ENCODE measurements around the gene COMMD4.

COMMD4 gene

GRCh38 chr15:75356006-75356405, 20.1 kb downstream of the COMMD4 start:
- Histone ChIP-seq H3K4me1 (ENCODE audit: control insufficient read depth in 2 of 2, insufficient read depth in 1 of 2, low read depth in 1 of 2, low read length in 2 of 2) (no peaks in the 10 kb centered on the region), H2BK5ac (ENCODE audit: low read length) (no peak overlapping the region), H3K4me2 (ENCODE audit: insufficient read depth, low read length, poor library complexity, severe bottlenecking) (no peak overlapping the region), H3K18ac (ENCODE audit: low read length) (no peak overlapping the region), H3K23ac (ENCODE audit: low read depth, low read length, poor library complexity) (peak overlapping the region; percentile 25), H2AK5ac (ENCODE audit: low read depth, low read length) (no peak overlapping the region), H2AFZ (ENCODE audit: low read length) (no peak overlapping the region), H3K9me3 (replicated peaks in 1 of 2; ENCODE audit: control insufficient read depth in 2 of 2, insufficient read depth in 1 of 2, low read depth in 1 of 2, low read length in 2 of 2) (peaks cover 0 to 2% of the 10 kb centered on the region in 2 donors), H4K91ac (ENCODE audit: low read depth, low read length, poor library complexity) (no peak overlapping the region), H3K36me3 (replicated peaks in 1 of 2; ENCODE audit: control insufficient read depth in 2 of 2, insufficient read depth in 2 of 2, low read length in 2 of 2) (peaks cover 30 to 52% of the 10 kb centered on the region in 2 donors), H3K79me1 (ENCODE audit: low read depth, low read length) (no peaks in the 10 kb centered on the region), H3K27ac (replicated peaks; ENCODE audit: low read length) (no peak overlapping the region), H3K4ac (ENCODE audit: low read length) (no peak overlapping the region), H3K9ac (ENCODE audit: low read depth, low read length, poor library complexity) (no peak overlapping the region), H2BK15ac (ENCODE audit: low read length) (no peak overlapping the region), H2BK120ac (ENCODE audit: low read depth, low read length) (no peak overlapping the region), H3K4me3 (ENCODE audit: low read length in 2 of 2) (no peak overlapping the region), H3K14ac (ENCODE audit: low read length) (peak overlapping the region; percentile 21), H3K27me3 (ENCODE audit: control insufficient read depth in 3 of 3, insufficient read depth in 3 of 3, low read depth in 1 of 3, low read length in 3 of 3) (no peaks in the 10 kb centered on the region), H4K8ac (ENCODE audit: low read depth, low read length) (no peak overlapping the region), H2BK12ac (ENCODE audit: low read length) (no peak overlapping the region)
- no CpG with 5 or more reads among the region's 28 CpGs for WGBS, 2 donors (ENCODE audit: extremely low coverage in 2 of 2, insufficient read length in 2 of 2, insufficient replicate concordance in 1 of 2)
- DNase-seq (ENCODE audit: low spot score): no peak

GRCh38 chr15:75356517-75356916, 20.7 kb downstream of the COMMD4 start:
- Histone ChIP-seq H3K14ac (ENCODE audit: low read length) (no peak overlapping the region), H2AK5ac (ENCODE audit: low read depth, low read length) (no peak overlapping the region), H2AFZ (ENCODE audit: low read length) (no peak overlapping the region), H2BK5ac (ENCODE audit: low read length) (no peak overlapping the region), H4K91ac (ENCODE audit: low read depth, low read length, poor library complexity) (no peak overlapping the region), H2BK120ac (ENCODE audit: low read depth, low read length) (no peak overlapping the region), H2BK15ac (ENCODE audit: low read length) (no peak overlapping the region), H3K18ac (ENCODE audit: low read length) (no peak overlapping the region), H3K9ac (ENCODE audit: low read depth, low read length, poor library complexity) (no peak overlapping the region), H3K4me2 (ENCODE audit: insufficient read depth, low read length, poor library complexity, severe bottlenecking) (no peak overlapping the region), H2BK12ac (ENCODE audit: low read length) (no peak overlapping the region), H3K36me3 (replicated peaks in 1 of 2; ENCODE audit: control insufficient read depth in 2 of 2, insufficient read depth in 2 of 2, low read length in 2 of 2) (peaks cover 34 to 58% of the 10 kb centered on the region in 2 donors), H3K4ac (ENCODE audit: low read length) (no peak overlapping the region), H3K79me1 (ENCODE audit: low read depth, low read length) (no peaks in the 10 kb centered on the region), H4K8ac (ENCODE audit: low read depth, low read length) (no peak overlapping the region), H3K27ac (replicated peaks; ENCODE audit: low read length) (no peak overlapping the region), H3K27me3 (ENCODE audit: control insufficient read depth in 3 of 3, insufficient read depth in 3 of 3, low read depth in 1 of 3, low read length in 3 of 3) (no peaks in the 10 kb centered on the region), H3K23ac (ENCODE audit: low read depth, low read length, poor library complexity) (no peak overlapping the region), H3K9me3 (replicated peaks in 1 of 2; ENCODE audit: control insufficient read depth in 2 of 2, insufficient read depth in 1 of 2, low read depth in 1 of 2, low read length in 2 of 2) (peaks cover 0 to 2% of the 10 kb centered on the region in 2 donors), H3K4me1 (ENCODE audit: control insufficient read depth in 2 of 2, insufficient read depth in 1 of 2, low read depth in 1 of 2, low read length in 2 of 2) (no peaks in the 10 kb centered on the region), H3K4me3 (ENCODE audit: low read length in 2 of 2) (no peak overlapping the region)
- no peak for DNase-seq (ENCODE audit: low spot score)
- WGBS, 2 donors (ENCODE audit: extremely low coverage in 2 of 2, insufficient read length in 2 of 2, insufficient replicate concordance in 1 of 2): no CpG with 5 or more reads among the region's 20 CpGs

GRCh38 chr15:75357976-75358673, 22.3 kb downstream of the COMMD4 start:
- Histone ChIP-seq H3K27me3 (ENCODE audit: control insufficient read depth in 3 of 3, insufficient read depth in 3 of 3, low read depth in 1 of 3, low read length in 3 of 3) (no peaks in the 10 kb centered on the region), H2BK12ac (ENCODE audit: low read length) (no peak overlapping the region), H2BK5ac (ENCODE audit: low read length) (peak overlapping the region; percentile 66), H3K14ac (ENCODE audit: low read length) (no peak overlapping the region), H3K79me1 (ENCODE audit: low read depth, low read length) (no peaks in the 10 kb centered on the region), H4K91ac (ENCODE audit: low read depth, low read length, poor library complexity) (no peak overlapping the region), H3K18ac (ENCODE audit: low read length) (no peak overlapping the region), H3K23ac (ENCODE audit: low read depth, low read length, poor library complexity) (peak overlapping the region; percentile 80), H2BK120ac (ENCODE audit: low read depth, low read length) (no peak overlapping the region), H2BK15ac (ENCODE audit: low read length) (no peak overlapping the region), H4K8ac (ENCODE audit: low read depth, low read length) (peak overlapping the region; percentile 43), H3K36me3 (replicated peaks in 1 of 2; ENCODE audit: control insufficient read depth in 2 of 2, insufficient read depth in 2 of 2, low read length in 2 of 2) (peaks cover 36 to 74% of the 10 kb centered on the region in 2 donors), H3K27ac (replicated peaks; ENCODE audit: low read length) (no peak overlapping the region), H2AK5ac (ENCODE audit: low read depth, low read length) (no peak overlapping the region), H3K4me1 (ENCODE audit: control insufficient read depth in 2 of 2, insufficient read depth in 1 of 2, low read depth in 1 of 2, low read length in 2 of 2) (no peaks in the 10 kb centered on the region), H3K4ac (ENCODE audit: low read length) (no peak overlapping the region), H3K4me2 (ENCODE audit: insufficient read depth, low read length, poor library complexity, severe bottlenecking) (no peak overlapping the region), H3K4me3 (ENCODE audit: low read length in 2 of 2) (peak overlapping the region in 1 of 2 donors; percentile 60), H3K9ac (ENCODE audit: low read depth, low read length, poor library complexity) (peak overlapping the region; percentile 30), H2AFZ (ENCODE audit: low read length) (no peak overlapping the region), H3K9me3 (replicated peaks in 1 of 2; ENCODE audit: control insufficient read depth in 2 of 2, insufficient read depth in 1 of 2, low read depth in 1 of 2, low read length in 2 of 2) (peaks cover 0 to 2% of the 10 kb centered on the region in 2 donors)
- no peak for DNase-seq (ENCODE audit: low spot score)
- WGBS, 2 donors (ENCODE audit: extremely low coverage in 2 of 2, insufficient read length in 2 of 2, insufficient replicate concordance in 1 of 2): no CpG with 5 or more reads among the region's 17 CpGs

- peak overlapping the region; percentile 66 for H2BK5ac ChIP-seq (ENCODE audit: low read length)
- WGBS, 2 donors (ENCODE audit: extremely low coverage in 2 of 2, insufficient read length in 2 of 2, insufficient replicate concordance in 1 of 2): no CpG with 5 or more reads among the region's 10 CpGs
- H3K36me3 ChIP-seq (replicated peaks in 1 of 2; ENCODE audit: control insufficient read depth in 2 of 2, insufficient read depth in 2 of 2, low read length in 2 of 2): peaks cover 38 to 76% of the 10 kb centered on the region in 2 donors
Measured at GRCh38 chr15:75358771-75359536, 23.1 kb downstream of the COMMD4 start.

More at GRCh38 chr15:75358771-75359536, 23.1 kb downstream of the COMMD4 start:
- no peak for DNase-seq (ENCODE audit: low spot score)
- H2AFZ ChIP-seq (ENCODE audit: low read length): no peak overlapping the region
- no peak overlapping the region for H3K9ac ChIP-seq (ENCODE audit: low read depth, low read length, poor library complexity)
- no peaks in the 10 kb centered on the region for H3K79me1 ChIP-seq (ENCODE audit: low read depth, low read length)
- no peak overlapping the region for H3K14ac ChIP-seq (ENCODE audit: low read length)
- no peak overlapping the region for H3K27ac ChIP-seq (replicated peaks; ENCODE audit: low read length)
- no peak overlapping the region for H3K4me3 ChIP-seq (ENCODE audit: low read length in 2 of 2)
- H3K23ac ChIP-seq (ENCODE audit: low read depth, low read length, poor library complexity): no peak overlapping the region
- no peak overlapping the region for H2BK120ac ChIP-seq (ENCODE audit: low read depth, low read length)
- H3K9me3 ChIP-seq (replicated peaks in 1 of 2; ENCODE audit: control insufficient read depth in 2 of 2, insufficient read depth in 1 of 2, low read depth in 1 of 2, low read length in 2 of 2): peaks cover 0 to 2% of the 10 kb centered on the region in 2 donors
- H2BK15ac ChIP-seq (ENCODE audit: low read length): no peak overlapping the region
- H3K18ac ChIP-seq (ENCODE audit: low read length): no peak overlapping the region
- H2BK12ac ChIP-seq (ENCODE audit: low read length): no peak overlapping the region
- H2AK5ac ChIP-seq (ENCODE audit: low read depth, low read length): no peak overlapping the region
- H3K27me3 ChIP-seq (ENCODE audit: control insufficient read depth in 3 of 3, insufficient read depth in 3 of 3, low read depth in 1 of 3, low read length in 3 of 3): no peaks in the 10 kb centered on the region
- no peak overlapping the region for H4K91ac ChIP-seq (ENCODE audit: low read depth, low read length, poor library complexity)
- no peak overlapping the region for H3K4me2 ChIP-seq (ENCODE audit: insufficient read depth, low read length, poor library complexity, severe bottlenecking)
- no peaks in the 10 kb centered on the region for H3K4me1 ChIP-seq (ENCODE audit: control insufficient read depth in 2 of 2, insufficient read depth in 1 of 2, low read depth in 1 of 2, low read length in 2 of 2)
- peak overlapping the region; percentile 43 for H4K8ac ChIP-seq (ENCODE audit: low read depth, low read length)
- no peak overlapping the region for H3K4ac ChIP-seq (ENCODE audit: low read length)
